ENCODE results near the gene FAM163B.
"Not testable (repeated sequence)": the region's sequence is repeated elsewhere in the genome, so short reads cannot be mapped to it uniquely, and the experiment has no call there.

FAM163B gene

GRCh38 chr9:133639613-133640012 lies 30.4 kb upstream of the FAM163B start:
- DNase-seq, result no peak

- no peak for DNase-seq
These were observed 29.5 kb upstream of the FAM163B start for GRCh38 chr9:133638711-133639110.

DNA sequence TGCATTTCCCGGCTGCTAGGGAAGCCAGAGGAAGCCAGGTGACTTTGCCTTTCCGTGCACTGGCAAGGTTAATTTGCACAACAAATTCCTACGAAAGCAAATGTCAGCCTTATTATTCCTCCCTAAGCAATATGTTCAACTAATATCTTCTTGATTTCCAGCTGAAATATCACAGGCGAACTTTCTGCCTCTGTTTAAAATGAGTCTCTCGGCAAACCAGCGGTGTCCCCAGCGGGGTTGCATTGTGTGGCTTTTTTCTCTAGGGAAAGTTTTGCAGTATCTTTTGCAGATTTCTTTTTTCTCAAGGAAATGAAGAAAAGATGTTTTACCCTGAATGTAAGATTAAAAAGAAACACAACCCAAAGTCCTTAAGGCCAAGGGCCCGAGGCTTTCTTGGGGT lies 28.9 kb upstream of the FAM163B start:
- DNase-seq, result no peak

GRCh38 chr9:133637451-133638055 lies 28.4 kb upstream of the FAM163B start:
- no peak for DNase-seq

GRCh38 chr9:133636902-133637301 lies 27.7 kb upstream of the FAM163B start:
- no peak for DNase-seq

- no peak for DNase-seq
These were observed 26.6 kb upstream of the FAM163B start, which contains the start of gene DBH for GRCh38 chr9:133635533-133636531. DBH (plus strand) TSS chr9:133636363; CDS start chr9:133636372, 9 bp downstream.

GRCh38 chr9:133635098-133635497 lies 25.9 kb upstream of the FAM163B start:
- no peak for DNase-seq

DNA sequence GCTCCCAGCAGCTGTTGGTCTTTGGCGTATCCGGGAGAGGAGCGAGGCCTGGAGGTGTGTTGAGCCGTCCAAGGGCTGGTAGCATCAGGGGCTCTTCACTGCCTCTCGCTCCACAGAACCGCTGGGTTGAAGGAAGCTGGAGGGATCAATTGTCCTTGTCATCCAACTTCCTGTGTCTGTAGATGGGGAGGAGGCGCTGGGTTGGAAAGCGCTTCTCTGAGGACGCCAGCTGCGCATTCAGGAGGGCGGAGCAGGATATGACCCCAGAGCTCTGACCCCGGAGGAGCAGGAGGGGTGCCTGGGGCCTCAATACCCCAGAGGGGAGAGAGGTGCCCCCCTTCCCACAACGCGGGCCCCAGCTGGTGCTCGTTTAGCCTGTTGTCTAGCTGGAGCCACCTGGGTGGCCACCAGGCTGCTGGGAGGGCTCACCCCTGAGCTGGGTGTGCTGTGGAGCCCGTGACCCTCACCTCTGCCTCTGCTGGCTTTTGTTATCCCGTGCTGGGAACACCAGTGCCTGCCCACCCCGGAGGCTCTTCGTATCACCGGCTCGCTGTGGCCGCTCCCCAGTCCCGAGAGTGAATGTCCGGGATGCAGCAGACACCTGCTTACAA lies 25.0 kb upstream of the FAM163B start:
- DNase-seq, result no peak

DNA sequence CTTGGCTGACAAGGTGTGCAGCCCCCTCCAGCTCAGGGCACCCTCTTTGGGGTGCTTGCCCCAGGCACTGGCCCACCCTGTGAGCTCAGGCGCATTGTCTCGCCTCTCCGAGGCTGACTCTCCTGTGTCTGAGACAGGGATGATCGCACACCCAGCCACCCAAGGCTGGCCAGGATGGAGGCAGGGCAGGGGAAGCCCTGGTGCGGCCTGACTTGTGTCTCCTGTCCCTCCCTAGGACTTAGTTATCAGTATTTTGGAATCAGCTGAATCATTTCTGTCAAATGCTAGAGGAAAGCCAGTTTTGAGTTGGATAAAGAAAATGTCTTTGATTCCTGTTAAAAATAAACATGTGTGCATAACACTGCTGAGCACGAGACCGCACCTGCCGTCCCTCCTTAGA lies 24.5 kb upstream of the FAM163B start:
- DNase-seq, result no peak

DNA sequence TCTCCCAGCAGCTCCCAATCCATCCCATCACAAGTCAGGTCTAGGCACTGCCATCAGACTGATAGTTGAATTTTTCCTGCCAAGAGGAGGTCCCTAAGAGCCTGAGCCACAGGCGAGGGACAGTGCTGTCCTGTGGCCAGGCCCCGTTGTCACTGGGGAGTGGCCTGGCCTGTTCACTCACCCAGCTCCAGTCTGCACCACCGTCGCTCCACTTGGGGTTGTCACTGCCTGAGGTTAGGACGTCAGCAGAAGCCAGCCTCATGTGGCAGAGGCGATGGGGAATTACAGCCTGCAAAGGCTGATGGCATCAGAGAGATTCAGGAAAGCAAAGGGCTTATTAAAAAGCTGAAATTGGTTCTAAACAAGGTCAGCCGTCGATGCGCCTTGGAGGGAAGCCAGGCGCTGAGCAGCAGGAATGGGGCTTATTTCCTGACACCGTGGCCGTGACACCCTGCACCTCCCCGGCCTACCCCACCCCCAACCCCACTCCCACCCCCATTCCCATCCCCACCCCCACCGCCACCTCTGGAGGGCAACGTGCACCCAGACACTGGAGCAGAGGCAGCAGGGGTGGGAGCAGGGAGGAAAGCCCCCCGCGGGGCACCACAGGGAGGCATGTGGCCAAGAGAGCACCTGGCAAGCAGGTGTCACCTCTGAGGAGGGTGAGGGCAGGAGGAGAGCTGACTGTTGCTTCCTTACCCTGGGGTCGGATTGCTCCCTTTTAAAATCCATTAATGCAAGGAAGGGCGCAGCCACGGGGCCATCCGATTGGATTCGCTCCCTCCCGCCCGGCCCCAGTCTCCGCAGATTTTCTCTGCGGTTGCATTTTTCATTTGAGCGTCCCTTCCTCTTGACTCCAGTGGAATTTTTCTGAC lies 23.9 kb upstream of the FAM163B start:
- DNase-seq, result no peak

DNA sequence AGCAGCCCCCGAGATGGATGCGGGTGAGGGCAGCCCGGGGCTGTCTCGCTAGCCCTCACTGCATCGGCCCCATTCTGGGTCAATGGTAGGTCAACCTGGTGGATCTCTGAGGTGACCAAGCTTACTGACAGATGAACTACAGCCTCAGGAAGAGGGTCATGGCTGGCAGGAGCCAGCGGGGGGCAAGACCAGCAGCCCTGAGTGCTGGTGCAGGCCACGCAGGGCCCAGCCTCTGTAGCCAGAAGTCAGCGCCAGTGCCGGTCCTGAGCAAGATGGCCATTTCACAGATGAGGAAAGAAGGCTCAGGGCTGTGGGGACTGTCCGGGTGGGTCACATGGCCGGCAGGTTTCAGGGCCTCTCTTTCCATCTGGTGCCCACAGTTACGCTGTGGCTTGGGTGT lies 21.9 kb upstream of the FAM163B start:
- DNase-seq, result no peak

- DNase-seq, result no peak
These were observed 20.3 kb upstream of the FAM163B start for GRCh38 chr9:133629221-133630110.

DNA sequence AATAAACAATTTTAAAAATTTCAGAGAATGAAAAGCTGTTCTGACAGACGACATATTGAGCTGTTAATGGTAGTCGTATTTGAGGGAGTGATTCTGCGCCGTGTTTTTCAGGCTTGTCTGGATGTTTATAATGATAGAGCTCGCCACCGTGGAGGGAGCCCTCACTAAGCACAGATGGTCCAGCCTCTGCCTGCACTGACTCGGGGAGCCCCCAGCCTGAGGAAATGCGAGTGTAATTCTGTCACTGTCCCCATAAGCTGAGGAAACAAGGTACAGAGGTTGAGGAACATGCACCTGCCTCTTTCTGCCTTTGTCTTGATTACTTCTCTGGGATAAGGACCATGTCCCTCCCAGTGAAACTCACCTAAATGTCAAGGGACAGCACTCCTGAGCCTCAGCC lies 19.6 kb upstream of the FAM163B start:
- no peak for DNase-seq

GRCh38 chr9:133627341-133627740 lies 18.2 kb upstream of the FAM163B start:
- DNase-seq, result no peak

- DNase-seq, result not testable (repeated sequence)
These were observed 16.8 kb upstream of the FAM163B start for GRCh38 chr9:133626008-133626407.

DNA sequence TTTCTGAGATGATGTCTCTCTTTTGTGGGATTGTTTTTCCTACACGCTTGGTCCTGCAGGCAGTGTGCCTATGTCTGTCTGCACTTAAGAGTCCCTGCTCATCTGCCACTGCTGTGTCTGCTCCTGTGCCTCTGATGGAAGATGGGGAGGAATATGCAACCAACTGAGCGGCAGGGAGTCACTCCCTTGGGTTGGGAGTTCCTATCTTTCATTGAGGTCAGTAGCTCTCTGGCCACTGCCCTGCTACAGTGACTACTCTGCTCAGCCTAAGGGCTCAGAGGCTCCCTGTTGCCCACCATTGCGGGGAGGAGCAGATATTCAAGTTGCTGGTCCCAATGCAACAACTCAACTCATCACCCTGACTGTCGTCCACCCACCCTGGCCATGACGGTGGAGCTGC lies 13.4 kb upstream of the FAM163B start:
- no peak for DNase-seq

DNA sequence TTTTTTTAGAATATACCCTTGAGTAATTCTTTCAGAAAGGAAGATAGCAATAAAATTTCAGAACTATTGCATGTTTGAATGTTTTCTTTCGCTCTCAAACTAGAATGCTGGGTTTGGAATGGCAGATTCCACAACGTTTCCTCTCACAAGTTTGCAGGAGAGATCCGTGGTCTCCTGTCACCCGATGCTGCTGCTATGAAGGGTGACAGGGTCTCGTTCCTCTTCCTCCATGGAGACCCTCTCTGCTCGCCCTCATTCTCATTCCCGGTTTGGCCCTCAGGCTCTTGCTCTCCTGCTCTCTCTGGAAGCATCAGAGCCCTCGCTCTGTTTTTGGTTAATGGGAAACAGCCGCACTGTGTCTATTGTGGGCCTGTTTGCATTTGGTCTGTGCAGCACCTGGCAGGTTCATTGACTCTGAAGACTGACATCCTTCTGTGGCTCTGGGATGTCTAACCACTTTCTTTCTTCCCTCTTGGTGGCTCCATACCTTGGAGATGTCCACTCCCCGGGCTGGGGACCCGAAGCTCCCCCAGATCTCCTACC lies 12.6 kb upstream of the FAM163B start:
- no peak for DNase-seq

- no peak for DNase-seq
These were observed 10.6 kb upstream of the FAM163B start for GRCh38 chr9:133619791-133620190.

DNA sequence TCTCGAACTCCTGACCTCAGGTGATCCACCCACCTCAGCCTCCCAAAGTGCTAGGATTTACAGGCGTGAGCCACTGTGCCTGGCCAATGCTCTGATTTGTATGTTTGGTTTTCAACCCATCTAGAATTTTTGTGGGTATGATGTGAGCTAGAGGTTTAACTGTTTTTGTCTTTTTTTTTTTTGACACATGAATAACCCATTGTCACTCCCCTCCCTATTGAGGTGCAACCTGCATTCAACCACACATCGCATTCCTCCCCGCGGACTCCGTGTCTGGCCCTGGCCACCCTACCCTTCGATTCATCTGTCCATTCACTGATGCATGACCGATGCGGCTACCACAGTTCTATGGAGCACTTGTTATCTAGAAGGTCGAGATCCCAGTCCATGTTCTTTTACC lies 9.5 kb upstream of the FAM163B start:
- DNase-seq, result no peak

DNA sequence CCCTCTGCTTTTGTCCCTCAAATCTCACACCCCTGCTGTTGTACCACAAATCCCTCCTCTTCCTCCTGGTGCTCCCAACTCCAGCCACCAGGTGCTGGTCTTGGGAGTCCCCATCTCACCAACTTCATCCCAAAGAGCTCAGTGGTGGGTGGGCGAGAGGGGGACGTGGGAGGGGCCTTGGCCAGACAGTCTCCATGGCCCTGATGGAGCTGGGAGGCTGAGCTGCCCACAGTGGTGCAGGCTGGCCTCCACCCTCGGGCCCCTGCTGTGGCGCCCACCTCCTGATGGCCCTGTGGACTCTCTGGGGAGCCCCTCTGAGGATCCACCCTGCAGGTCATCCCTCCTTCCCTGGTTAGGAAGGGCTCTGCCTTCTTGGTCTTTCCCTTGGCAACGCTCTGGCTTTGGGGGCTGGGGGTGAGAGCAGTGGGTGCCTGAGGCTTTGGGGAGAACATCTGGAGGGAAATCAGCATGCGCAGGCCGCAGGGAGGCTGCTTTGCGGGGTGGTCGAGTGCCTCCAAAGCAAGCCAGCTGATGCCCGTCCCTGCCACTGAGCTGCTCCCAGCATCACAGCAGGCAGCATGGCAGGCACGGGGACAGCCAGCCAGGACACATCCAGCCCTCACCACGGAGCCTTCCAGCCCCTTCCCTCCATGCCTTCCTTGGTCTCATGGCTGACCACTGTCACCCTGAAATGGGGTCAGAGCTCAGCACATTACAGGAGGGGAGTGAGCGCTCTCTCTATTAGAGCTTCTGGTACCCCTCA lies 7.6 kb upstream of the FAM163B start:
- no peak for DNase-seq

Measured in NCI-H446 (cell line).